Retinal pigment epithelial cell (primary cell): ENCODE measurements around the gene SNX9.

Experiments
- DNase-seq: peaks from one replicate; pipeline ENCODE4 v3.0.0-alpha.2; 2010; ENCODE audit warnings: low read depth
- H3K4me3 ChIP-seq: 2 replicates; pipeline ENCODE4 v1.5.1; 2011; ENCODE audit warnings: mild to moderate bottlenecking, low read length, control low read depth, moderate library complexity
- TF ChIP-seq, protein P1 (sequence below): conservative IDR thresholded peaks from 2 replicates; pipeline ENCODE4 v1.5.1; 2011; ENCODE audit warnings: low read depth, low read length, control low read depth, inconsistent platforms

Gene SNX9

DNA sequence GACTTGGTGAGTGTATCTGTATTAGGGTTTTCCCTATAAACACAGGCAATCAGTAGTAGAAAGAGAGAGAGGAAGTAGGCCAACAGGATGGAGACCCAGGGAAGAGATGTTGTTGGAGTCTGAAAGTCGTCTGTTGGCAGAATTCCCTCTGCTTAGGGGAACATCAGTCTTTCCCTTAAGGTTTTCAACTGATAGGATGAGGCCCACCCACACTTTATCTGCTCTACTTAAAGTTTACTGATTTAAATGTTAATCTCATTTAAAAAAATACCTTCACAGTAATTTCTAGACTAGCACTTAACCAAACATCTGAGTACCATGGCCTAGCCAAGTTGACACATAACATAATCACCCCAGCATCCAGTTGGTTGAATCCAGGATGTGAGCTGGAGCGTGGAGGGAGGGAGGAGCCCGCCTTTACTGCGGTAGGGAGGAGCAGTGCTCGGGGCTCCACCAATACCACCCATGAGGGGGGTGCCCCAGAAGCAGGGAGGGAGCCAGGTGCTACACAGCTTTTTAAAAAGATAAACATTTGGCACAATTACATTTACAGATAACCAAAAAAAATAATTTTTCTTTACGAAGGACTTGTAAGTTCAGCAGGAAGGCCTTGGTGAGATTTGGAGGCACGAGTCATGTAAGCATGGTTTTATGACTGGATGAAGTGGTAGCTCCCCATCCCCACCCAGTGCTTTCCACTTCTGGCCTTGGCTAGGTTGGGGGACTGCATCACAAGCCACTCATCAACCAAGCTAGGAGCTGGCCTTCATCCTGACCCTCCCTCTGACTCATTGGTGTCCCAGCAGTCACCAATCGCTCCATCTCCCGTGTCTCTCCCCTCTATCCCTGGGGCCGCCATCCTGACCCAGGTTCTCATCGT, 18.4 kb upstream of the SNX9 start:
- TF ChIP-seq, protein P1, sequence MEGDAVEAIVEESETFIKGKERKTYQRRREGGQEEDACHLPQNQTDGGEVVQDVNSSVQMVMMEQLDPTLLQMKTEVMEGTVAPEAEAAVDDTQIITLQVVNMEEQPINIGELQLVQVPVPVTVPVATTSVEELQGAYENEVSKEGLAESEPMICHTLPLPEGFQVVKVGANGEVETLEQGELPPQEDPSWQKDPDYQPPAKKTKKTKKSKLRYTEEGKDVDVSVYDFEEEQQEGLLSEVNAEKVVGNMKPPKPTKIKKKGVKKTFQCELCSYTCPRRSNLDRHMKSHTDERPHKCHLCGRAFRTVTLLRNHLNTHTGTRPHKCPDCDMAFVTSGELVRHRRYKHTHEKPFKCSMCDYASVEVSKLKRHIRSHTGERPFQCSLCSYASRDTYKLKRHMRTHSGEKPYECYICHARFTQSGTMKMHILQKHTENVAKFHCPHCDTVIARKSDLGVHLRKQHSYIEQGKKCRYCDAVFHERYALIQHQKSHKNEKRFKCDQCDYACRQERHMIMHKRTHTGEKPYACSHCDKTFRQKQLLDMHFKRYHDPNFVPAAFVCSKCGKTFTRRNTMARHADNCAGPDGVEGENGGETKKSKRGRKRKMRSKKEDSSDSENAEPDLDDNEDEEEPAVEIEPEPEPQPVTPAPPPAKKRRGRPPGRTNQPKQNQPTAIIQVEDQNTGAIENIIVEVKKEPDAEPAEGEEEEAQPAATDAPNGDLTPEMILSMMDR, result no peak
- DNase-seq, result no peak
- no peak overlapping the region for H3K4me3 ChIP-seq

DNA sequence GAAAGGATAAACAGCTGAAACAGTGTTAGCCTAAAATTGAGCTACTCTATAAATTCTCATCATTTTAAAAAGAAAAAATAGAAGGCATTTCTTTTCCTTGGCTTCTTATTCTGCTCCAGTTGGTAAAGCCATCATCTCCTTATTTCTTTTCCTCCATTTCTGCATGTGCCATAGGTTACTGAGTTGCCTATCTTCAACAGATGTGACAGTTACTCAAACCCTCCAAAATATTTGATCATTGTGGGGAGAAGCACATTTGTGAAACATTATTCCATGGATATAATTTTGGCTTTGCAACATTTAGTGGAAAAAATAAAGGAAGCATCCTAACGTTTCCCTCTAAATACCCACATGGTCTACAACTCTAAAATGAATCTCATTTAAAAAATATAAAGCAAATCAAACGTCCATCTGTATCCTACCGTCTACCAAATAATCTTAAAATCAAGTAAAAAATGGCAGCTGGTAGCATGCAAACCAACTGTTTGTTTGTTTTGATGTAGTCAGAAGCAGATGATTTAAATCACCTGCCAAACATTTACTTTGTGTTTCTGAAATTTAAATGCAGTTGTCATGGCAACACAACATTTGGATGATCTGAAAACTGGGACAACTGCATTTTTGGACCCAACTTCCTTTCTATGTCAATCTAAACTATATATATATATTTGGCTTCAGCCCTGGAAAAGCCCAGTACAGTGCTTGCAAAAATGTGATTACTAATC, 16.8 kb upstream of the SNX9 start:
- TF ChIP-seq, protein P1, result no peak
- no peak overlapping the region for H3K4me3 ChIP-seq
- no peak for DNase-seq

DNA sequence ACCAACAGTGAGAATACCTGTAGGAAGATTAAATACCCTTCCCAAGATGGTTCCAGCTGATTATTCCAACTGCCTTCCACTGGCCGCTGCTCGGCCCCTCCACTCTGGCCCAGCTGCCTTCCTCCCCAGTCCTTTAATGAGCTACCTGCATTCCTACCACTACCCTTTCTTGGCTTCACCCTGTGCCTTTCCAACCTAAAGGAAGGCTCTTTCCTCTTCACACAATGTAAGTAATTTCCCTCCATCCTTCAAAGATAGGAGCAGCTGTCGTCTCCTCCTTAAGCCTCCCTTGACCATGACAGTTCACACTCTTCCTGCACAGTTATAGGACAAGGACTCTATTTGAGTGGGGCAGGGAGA, 16.2 kb upstream of the SNX9 start:
- TF ChIP-seq, protein P1, result no peak
- no peak for DNase-seq
- no peak overlapping the region for H3K4me3 ChIP-seq

DNA sequence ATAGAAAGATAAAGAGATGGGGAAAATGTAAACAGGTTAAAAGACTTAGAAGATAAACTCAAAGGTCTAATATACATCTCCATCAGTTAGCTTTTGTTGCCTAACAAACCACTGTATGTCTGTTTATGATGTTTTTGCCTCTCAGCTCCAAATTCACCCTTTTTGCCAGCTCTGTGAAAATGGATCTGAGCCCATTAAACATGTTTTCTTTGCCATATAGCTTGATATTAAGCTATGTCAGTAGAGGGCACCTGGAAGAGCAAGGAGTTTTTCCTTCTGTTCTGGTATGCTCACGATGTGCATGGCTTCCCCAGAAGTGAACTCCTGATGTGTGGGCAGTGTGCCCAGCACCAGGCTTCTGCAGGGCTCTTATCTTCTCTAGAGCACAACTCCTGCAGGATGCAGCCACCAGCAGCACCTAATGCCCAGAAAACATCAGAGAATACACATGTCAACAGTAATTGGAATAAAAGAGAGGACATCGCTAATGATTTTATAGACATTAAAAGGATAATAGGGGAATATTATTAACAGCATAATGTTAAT, 14.6 kb upstream of the SNX9 start:
- no peak for DNase-seq
- no peak overlapping the region for H3K4me3 ChIP-seq
- TF ChIP-seq, protein P1, result no peak

DNA sequence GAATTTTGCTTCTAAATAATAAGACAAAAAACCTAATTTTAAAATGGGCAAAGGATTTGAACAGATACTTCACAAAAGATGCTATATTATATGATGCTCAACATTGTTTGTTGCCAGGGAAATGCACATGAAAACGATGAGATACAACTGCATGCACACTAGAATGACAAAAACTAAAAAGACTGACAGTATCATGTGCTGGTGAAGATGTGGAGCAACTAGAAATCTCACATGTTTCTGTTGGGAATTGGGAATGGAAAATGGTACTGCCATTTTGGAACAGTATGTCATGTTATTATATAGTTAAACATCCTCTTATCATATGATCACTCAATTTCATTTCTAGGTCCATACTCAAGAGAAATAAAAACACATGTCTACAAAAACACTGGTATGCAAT, 13.4 kb upstream of the SNX9 start:
- TF ChIP-seq, protein P1, result no peak
- DNase-seq, result no peak
- H3K4me3 ChIP-seq, result no peak overlapping the region

DNA sequence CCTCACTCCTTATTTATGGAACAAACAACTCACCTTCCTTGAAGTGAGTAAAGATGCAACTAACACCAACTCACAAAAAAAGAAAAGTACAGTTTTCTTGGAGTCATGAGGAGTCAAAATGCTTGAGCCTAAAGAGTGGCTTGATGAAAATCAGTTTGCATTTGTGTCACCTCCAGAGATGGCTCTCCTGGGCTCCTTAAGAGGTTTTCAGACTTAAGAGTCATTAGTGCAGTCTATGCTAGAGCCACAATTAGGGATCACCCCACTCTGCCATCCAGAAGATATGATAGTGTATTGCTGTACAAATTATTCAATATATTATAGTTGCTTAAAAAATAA, 11.9 kb upstream of the SNX9 start:
- TF ChIP-seq, protein P1, result no peak
- no peak overlapping the region for H3K4me3 ChIP-seq
- no peak for DNase-seq
